GM21447 (cell line): ENCODE results near the gene TMEM185A.
"Not testable (repeated sequence)": the region's sequence is repeated elsewhere in the genome, so short reads cannot be mapped to it uniquely, and the experiment has no call there.

Source experiments
- ATAC-seq: cut with Tn5 transposase; IDR thresholded peaks from one replicate; pipeline ENCODE4 v1.9.1; 2021; ENCODE audit not compliant: unreplicated experiment

The TMEM185A gene

GRCh38 chrX:149631234-149632165 lies at the start of gene TMEM185A:
TSS of gene TMEM185A (minus strand) at chrX:149631792. CDS start at chrX:149631580, 212 bp downstream.
- ATAC-seq = peak; percentile 90

GRCh38 chrX:149681182-149681581 lies 49.6 kb upstream of the TMEM185A start:
- ATAC-seq = no peak

GRCh38 chrX:149679164-149679678 lies 47.6 kb upstream of the TMEM185A start:
- ATAC-seq = not testable (repeated sequence)

GRCh38 chrX:149675554-149675953 lies 44.0 kb upstream of the TMEM185A start:
- ATAC-seq = not testable (repeated sequence)

- ATAC-seq = not testable (repeated sequence)
Observed at GRCh38 chrX:149675088-149675487, 43.5 kb upstream of the TMEM185A start.

- ATAC-seq = not testable (repeated sequence)
Observed at GRCh38 chrX:149660613-149661012, 29.0 kb upstream of the TMEM185A start.

GRCh38 chrX:149656260-149656884 lies 24.8 kb upstream of the TMEM185A start:
- not testable (repeated sequence) for ATAC-seq

GRCh38 chrX:149652232-149652981 lies 20.8 kb upstream of the TMEM185A start:
- no peak for ATAC-seq

GRCh38 chrX:149650162-149650561 lies 18.6 kb upstream of the TMEM185A start:
- ATAC-seq = no peak

- no peak for ATAC-seq
Observed at GRCh38 chrX:149648932-149649331, 17.3 kb upstream of the TMEM185A start.

- no peak for ATAC-seq
Observed at GRCh38 chrX:149647505-149647904, 15.9 kb upstream of the TMEM185A start.

- ATAC-seq = no peak
Observed at GRCh38 chrX:149643496-149643895, 11.9 kb upstream of the TMEM185A start.

GRCh38 chrX:149641835-149642234 lies 10.2 kb upstream of the TMEM185A start:
- ATAC-seq = no peak

- no peak for ATAC-seq
Observed at GRCh38 chrX:149641432-149641831, 9.8 kb upstream of the TMEM185A start.

GRCh38 chrX:149639568-149639967 lies 8.0 kb upstream of the TMEM185A start:
- ATAC-seq = no peak

GRCh38 chrX:149638860-149639259 lies 7.3 kb upstream of the TMEM185A start:
- ATAC-seq = no peak

GRCh38 chrX:149633511-149633910 lies 1.9 kb upstream of the TMEM185A start:
- ATAC-seq = no peak

- ATAC-seq = no peak
Observed at GRCh38 chrX:149630681-149631233, 835 bp downstream of the TMEM185A start.

- no peak for ATAC-seq
Observed at GRCh38 chrX:149629730-149630387, 1.7 kb downstream of the TMEM185A start.

GRCh38 chrX:149628768-149629167 lies 2.8 kb downstream of the TMEM185A start:
- ATAC-seq = no peak
